Measurements from ENCODE around the gene REEP3.

- TF ChIP-seq CTCF (conservative IDR thresholded peaks at IDR 0.05 in 1 of 2, IDR thresholded peaks at IDR 0.05 in 1 of 2; ENCODE audit: extremely low read depth in 1 of 2, insufficient read depth in 1 of 2, low read depth in 1 of 2, low read length in 2 of 2) (no peak), EZH2 (IDR thresholded peaks at IDR 0.05; ENCODE audit: borderline replicate concordance, low read length) (no peak)
Measured at GRCh38 chr10:63624701-63625100, 103.5 kb downstream of the REEP3 start.
